K562 (cell line): ENCODE data around the gene FCGR3B. TPM values are rescaled to one million over a fixed set of nuclear protein-coding genes. Genes with fewer than 3 reads are reported as not detected.
"Not testable (repeated sequence)": the region's sequence is repeated elsewhere in the genome, so short reads cannot be mapped to it uniquely, and the experiment has no call there.

Experiments used
- ATAC-seq: fragments of 200-7000 bp; cut with Tn5 transposase; 3 replicates; pipeline ENCODE4 v1.9.1; 2020; ENCODE audit warnings: moderate library complexity
- BruUV-seq: library from RNA; stranded (reverse); fragments of 400-500 nt; replicated peaks from 2 replicates; lab custom pipeline; 2021; lab: Mats Ljungman, UMichigan
- CTCF ChIA-PET: fragments of 300-600 bp; formaldehyde crosslinking; extraction: SDS; loops from one replicate; lab custom pipeline; 2021; ENCODE audit warnings: low intra/inter-chr PET ratio; lab: Yijun Ruan, JAX
- POLR2A ChIA-PET: fragments of 300-600, 350-650 bp; sonication (Branson Sonifier 250); formaldehyde crosslinking; extraction: SDS; loops from one replicate; lab custom pipeline; 2021; ENCODE audit warnings: antibody characterized with exemption, inconsistent platforms; lab: Yijun Ruan, JAX
- DNase-seq, 4 experiments: peaks; one replicate each; pipeline versions ENCODE4 v3.0.0 to v3.0.0-alpha.2; 2011 to 2018; ENCODE audit warnings: low spot score in 3 of 4, mixed read lengths in 3 of 4; ENCODE audit errors: extremely low read depth in 1 of 4
- FAIRE-seq: peaks from 2 replicates; lab custom pipeline; 2011; peaks lifted over from hg19 to GRCh38; lab: Jason Lieb, UNC
- H2AFZ ChIP-seq: 2 replicates; pipeline ENCODE4 v1.6.0; 2011; ENCODE audit warnings: low read depth, low read length, control low read depth, inconsistent platforms
- H3K27ac ChIP-seq: fragments of 200-600 bp; 3 replicates; pipeline ENCODE4 v1.8.0; 2011; ENCODE audit warnings: low read depth, mild to moderate bottlenecking, control low read depth, inconsistent platforms, low read length, moderate library complexity, mixed read lengths; ENCODE audit errors: extremely low read depth
- H3K27me3 ChIP-seq, 2 experiments: fragments of 300-600 bp in 1 of 2; 2 replicates in 1 of 2; 3 replicates in 1 of 2; pipeline versions ENCODE4 v1.6.0 to v1.8.0; 2011; ENCODE audit warnings: inconsistent platforms in 2 of 2, low read length in 2 of 2, mild to moderate bottlenecking in 1 of 2, mixed read lengths in 1 of 2, moderate library complexity in 1 of 2; ENCODE audit not compliant: control insufficient read depth in 2 of 2, insufficient read depth in 2 of 2
- H3K36me3 ChIP-seq: fragments of 300-600 bp; 3 replicates; pipeline ENCODE4 v1.8.0; 2011; ENCODE audit warnings: mild to moderate bottlenecking, low read length, inconsistent platforms; ENCODE audit not compliant: control insufficient read depth, insufficient read depth
- H3K4me1 ChIP-seq, 2 experiments: fragments of 200-600 bp in 1 of 2; replicated peaks in 1 of 2; 2 replicates in 1 of 2; 3 replicates in 1 of 2; pipeline versions ENCODE4 v1.5.1 to v1.8.0; 2011; ENCODE audit warnings: inconsistent platforms in 2 of 2, low read length in 2 of 2, mild to moderate bottlenecking in 1 of 2, mixed read lengths in 1 of 2, moderate library complexity in 1 of 2; ENCODE audit not compliant: control insufficient read depth in 2 of 2, insufficient read depth in 2 of 2
- H3K4me2 ChIP-seq: 2 replicates; pipeline ENCODE4 v1.6.1; 2011; ENCODE audit warnings: low read length, control low read depth, inconsistent platforms, mixed read lengths; ENCODE audit not compliant: insufficient read depth
- H3K4me3 ChIP-seq: fragments of 200-600 bp; sonication (generic), shearing (Covaris generic); 2 replicates; pipeline ENCODE4 v1.5.1; 2016; ENCODE audit warnings: control low read depth, inconsistent platforms
- H3K79me2 ChIP-seq: fragments of 200-600 bp; 3 replicates; pipeline ENCODE4 v1.8.0; 2011; ENCODE audit warnings: low read length, inconsistent platforms; ENCODE audit not compliant: control insufficient read depth, insufficient read depth
- H3K9ac ChIP-seq, 2 experiments: 2 replicates each; pipeline versions ENCODE4 v1.6.0 to v1.6.1; 2011; ENCODE audit warnings: low read depth in 2 of 2, low read length in 2 of 2, control low read depth in 1 of 2, inconsistent platforms in 1 of 2, mild to moderate bottlenecking in 1 of 2, mixed read lengths in 1 of 2; ENCODE audit not compliant: insufficient read depth in 1 of 2
- H3K9me1 ChIP-seq: one replicate; pipeline ENCODE4 v1.6.0; 2011; ENCODE audit warnings: inconsistent platforms, mild to moderate bottlenecking, low read length, moderate library complexity; ENCODE audit not compliant: control insufficient read depth, insufficient read depth
- H3K9me3 ChIP-seq: replicated peaks from 2 replicates; pipeline ENCODE4 v1.5.1; 2011; ENCODE audit warnings: low read depth, low read length, inconsistent platforms; ENCODE audit not compliant: control insufficient read depth, insufficient read depth
- H4K20me1 ChIP-seq: replicated peaks from 2 replicates; pipeline ENCODE4 v1.6.1; 2011; ENCODE audit warnings: low read length, inconsistent platforms, mixed read lengths; ENCODE audit not compliant: control insufficient read depth, insufficient read depth
- WGBS: fragments of 100-300 bp; shearing (Covaris generic); methylation state at CpG from one replicate; pipeline ENCODE4 v1.1.6; 2016; ENCODE audit warnings: low coverage, mixed read lengths; ENCODE audit not compliant: insufficient coverage; ENCODE audit errors: missing lambda C conversion rate; 5-methylcytosine and 5-hydroxymethylcytosine counted together
- in situ Hi-C: fragments of 300-500 bp; cut with MboI; formaldehyde crosslinking; loops from 4 replicates; pipeline ENCODE4 v1.15.0; 2018; ENCODE audit warnings: inconsistent platforms, mixed read lengths
- intact Hi-C: fragments of 100-400 bp; cut with micrococcal nuclease; formaldehyde crosslinking; loops from 2 replicates; pipeline ENCODE4 v1.14.2; 2022
- polyA plus RNA-seq, 8 experiments: library from polyadenylated mRNA; depleted of rRNA in 4 of 8; stranded (reverse) in 5 of 8; unstranded in 3 of 8; fragments of >200 nt; fragmentation: Nextera tagmentation in 2 of 8; fragmentation: Illumina TruSeq in 1 of 8; extraction: Ambion mirVana in 2 of 8; extraction: Trizol in 1 of 8; gene quantifications; 2 replicates each; pipeline versions ENCODE4 v1.2.1 to v1.2.3, GENCODE V29; 2011 to 2014; ENCODE audit warnings: inconsistent platforms in 1 of 8, missing spikeins in 1 of 8
- total RNA-seq, 7 experiments: library from RNA; depleted of rRNA in 6 of 7; stranded (reverse); fragments of >200 nt in 6 of 7; fragmentation: Illumina TruSeq in 2 of 7; extraction: Trizol in 2 of 7; gene quantifications; 2 replicates each; pipeline versions ENCODE4 v1.2.1 to v1.2.3, GENCODE V29; 2011 to 2021; ENCODE audit warnings: low replicate concordance in 1 of 7

The FCGR3B gene
- total and polyA plus RNA-seq, 9 of the 15 experiments (the other 6 are each of a cell fraction or from before 2014, with no cell fraction given), result 0.18 to 1.1 (median 0.40) TPM

GRCh38 chr1:161579856-161580507, 51.0 kb downstream of the FCGR3B start:
- in situ Hi-C loops, H4K20me1 ChIP-seq, DNase-seq, BruUV-seq, H3K36me3 ChIP-seq, H3K27me3 ChIP-seq, POLR2A ChIA-PET, H2AFZ ChIP-seq, H3K27ac ChIP-seq, H3K4me3 ChIP-seq, H3K79me2 ChIP-seq, FAIRE-seq, H3K9me1 ChIP-seq, intact Hi-C loops, H3K4me2 ChIP-seq, H3K4me1 ChIP-seq, H3K9me3 ChIP-seq, H3K9ac ChIP-seq: not testable (repeated sequence)
- ATAC-seq, result peak; percentile 73
- 0% methylated on average over 1 of the region's 8 CpGs for WGBS
- CTCF ChIA-PET, result interaction anchor here (0.6 kb wide), 1 partner anchor 162 kb away, joined by 4 read pairs; no protein-coding TSS in a partner anchor

- H3K27ac ChIP-seq, FAIRE-seq, H3K36me3 ChIP-seq, BruUV-seq, H3K4me2 ChIP-seq, H2AFZ ChIP-seq, H3K9ac ChIP-seq, intact Hi-C loops, in situ Hi-C loops, H3K27me3 ChIP-seq, H3K79me2 ChIP-seq, H3K9me1 ChIP-seq, POLR2A ChIA-PET, ATAC-seq, CTCF ChIA-PET, H4K20me1 ChIP-seq, H3K4me1 ChIP-seq, H3K9me3 ChIP-seq, H3K4me3 ChIP-seq, DNase-seq: not testable (repeated sequence)
Observed at GRCh38 chr1:161576676-161577075, 54.3 kb downstream of the FCGR3B start.

Other genes starting within 250 kb of the FCGR3B start
Only the 7 nearest of the 8 such genes appear.
- gene FCGR2A, start 125.7 kb downstream of the FCGR3B start, total RNA-seq (2014; rRNA removed), result 101 and 112 TPM in 2 replicates
- 113 and 127 TPM in 2 replicates for gene FCGR2A, start 125.7 kb downstream of the FCGR3B start, total RNA-seq (2014; rRNA removed; fragmentation: Illumina TruSeq; extraction: Trizol)
- gene FCGR2A, start 125.7 kb downstream of the FCGR3B start, total RNA-seq (2015; rRNA removed; fragmentation: Illumina TruSeq; extraction: Trizol), result 117 and 130 TPM in 2 replicates
- 84.4 and 97.8 TPM in 2 replicates for gene FCGR2A, start 125.7 kb downstream of the FCGR3B start, total RNA-seq (2021)
- 373 and 504 TPM in 2 replicates for gene FCGR2A, start 125.7 kb downstream of the FCGR3B start, polyA plus RNA-seq (2011; rRNA removed)
- gene FCGR2A, start 125.7 kb downstream of the FCGR3B start, polyA plus RNA-seq (2014; fragmentation: Illumina TruSeq; extraction: Trizol), result 147 and 151 TPM in 2 replicates
- 100 to 1,000 TPM in 1 of 2 experiments, 10 to 100 TPM in 1; 80.0 to 112 TPM for gene FCGR2A, start 125.7 kb downstream of the FCGR3B start, polyA plus RNA-seq (2014; fragmentation: Nextera tagmentation; extraction: Ambion mirVana)
- 124 and 132 TPM in 2 replicates for gene FCGR2A, start 125.7 kb downstream of the FCGR3B start, polyA plus RNA-seq (2014; rRNA removed)
- 3.0 and 3.3 TPM in 2 replicates for gene HSPA6, start 106.6 kb downstream of the FCGR3B start, total RNA-seq (2014; rRNA removed)
- gene HSPA6, start 106.6 kb downstream of the FCGR3B start, total RNA-seq (2014; rRNA removed; fragmentation: Illumina TruSeq; extraction: Trizol), result 1.1 and 1.6 TPM in 2 replicates
- gene HSPA6, start 106.6 kb downstream of the FCGR3B start, total RNA-seq (2015; rRNA removed; fragmentation: Illumina TruSeq; extraction: Trizol), result 2.3 and 2.4 TPM in 2 replicates
- gene HSPA6, start 106.6 kb downstream of the FCGR3B start, total RNA-seq (2021), result 3.0 and 3.9 TPM in 2 replicates
- 10.0 and 14.3 TPM in 2 replicates for gene HSPA6, start 106.6 kb downstream of the FCGR3B start, polyA plus RNA-seq (2011; rRNA removed)
- gene HSPA6, start 106.6 kb downstream of the FCGR3B start, polyA plus RNA-seq (2014; fragmentation: Illumina TruSeq; extraction: Trizol), result 2.3 and 2.7 TPM in 2 replicates
- under 1 TPM; 0.15 to 0.21 TPM for gene HSPA6, start 106.6 kb downstream of the FCGR3B start, polyA plus RNA-seq (2014; fragmentation: Nextera tagmentation; extraction: Ambion mirVana)
- 4.6 and 4.7 TPM in 2 replicates for gene HSPA6, start 106.6 kb downstream of the FCGR3B start, polyA plus RNA-seq (2014; rRNA removed)
- gene FCGR3A, start 81.4 kb downstream of the FCGR3B start, total RNA-seq (2014; rRNA removed), result 0.12 TPM in 1 of 2 replicates, not detected in the other
- not detected in 2 replicates for gene FCGR3A, start 81.4 kb downstream of the FCGR3B start, total RNA-seq (2014; rRNA removed; fragmentation: Illumina TruSeq; extraction: Trizol)
- gene FCGR3A, start 81.4 kb downstream of the FCGR3B start, total RNA-seq (2015; rRNA removed; fragmentation: Illumina TruSeq; extraction: Trizol), result 0.11 TPM in 2 replicates
- gene FCGR3A, start 81.4 kb downstream of the FCGR3B start, total RNA-seq (2021), result 0.29 and 0.56 TPM in 2 replicates
- 0.24 and 0.32 TPM in 2 replicates for gene FCGR3A, start 81.4 kb downstream of the FCGR3B start, polyA plus RNA-seq (2011; rRNA removed)
- 0.11 TPM in 1 of 2 replicates, not detected in the other for gene FCGR3A, start 81.4 kb downstream of the FCGR3B start, polyA plus RNA-seq (2014; fragmentation: Illumina TruSeq; extraction: Trizol)
- under 1 TPM; 0.04 to 0.15 TPM for gene FCGR3A, start 81.4 kb downstream of the FCGR3B start, polyA plus RNA-seq (2014; fragmentation: Nextera tagmentation; extraction: Ambion mirVana)
- 0.04 and 0.13 TPM in 2 replicates for gene FCGR3A, start 81.4 kb downstream of the FCGR3B start, polyA plus RNA-seq (2014; rRNA removed)
- gene FCGR2B, start 32.0 kb upstream of the FCGR3B start, total RNA-seq (2014; rRNA removed), result 1.6 and 3.1 TPM in 2 replicates
- gene FCGR2B, start 32.0 kb upstream of the FCGR3B start, total RNA-seq (2014; rRNA removed; fragmentation: Illumina TruSeq; extraction: Trizol), result 3.1 and 3.3 TPM in 2 replicates
- gene FCGR2B, start 32.0 kb upstream of the FCGR3B start, total RNA-seq (2015; rRNA removed; fragmentation: Illumina TruSeq; extraction: Trizol), result 1.7 and 2.0 TPM in 2 replicates
- gene FCGR2B, start 32.0 kb upstream of the FCGR3B start, total RNA-seq (2021), result 2.4 and 3.1 TPM in 2 replicates
- 4.0 and 14.5 TPM in 2 replicates for gene FCGR2B, start 32.0 kb upstream of the FCGR3B start, polyA plus RNA-seq (2011; rRNA removed)
- gene FCGR2B, start 32.0 kb upstream of the FCGR3B start, polyA plus RNA-seq (2014; fragmentation: Illumina TruSeq; extraction: Trizol), result 3.9 and 4.1 TPM in 2 replicates
- 1 to 10 TPM; 6.4 to 8.9 TPM for gene FCGR2B, start 32.0 kb upstream of the FCGR3B start, polyA plus RNA-seq (2014; fragmentation: Nextera tagmentation; extraction: Ambion mirVana)
- gene FCGR2B, start 32.0 kb upstream of the FCGR3B start, polyA plus RNA-seq (2014; rRNA removed), result 3.3 and 4.1 TPM in 2 replicates
- 0.09 and 1.0 TPM in 2 replicates for gene FCRLA, start 76.1 kb upstream of the FCGR3B start, total RNA-seq (2014; rRNA removed)
- gene FCRLA, start 76.1 kb upstream of the FCGR3B start, total RNA-seq (2014; rRNA removed; fragmentation: Illumina TruSeq; extraction: Trizol), result 0.29 and 0.41 TPM in 2 replicates
- 0.36 and 0.45 TPM in 2 replicates for gene FCRLA, start 76.1 kb upstream of the FCGR3B start, total RNA-seq (2015; rRNA removed; fragmentation: Illumina TruSeq; extraction: Trizol)
- 0.35 and 0.40 TPM in 2 replicates for gene FCRLA, start 76.1 kb upstream of the FCGR3B start, total RNA-seq (2021)
- gene FCRLA, start 76.1 kb upstream of the FCGR3B start, polyA plus RNA-seq (2011; rRNA removed), result 0.45 and 0.53 TPM in 2 replicates
- 0.55 and 0.68 TPM in 2 replicates for gene FCRLA, start 76.1 kb upstream of the FCGR3B start, polyA plus RNA-seq (2014; fragmentation: Illumina TruSeq; extraction: Trizol)
- gene FCRLA, start 76.1 kb upstream of the FCGR3B start, polyA plus RNA-seq (2014; fragmentation: Nextera tagmentation; extraction: Ambion mirVana), result under 1 TPM; 0.44 to 0.84 TPM
- 0.49 and 0.93 TPM in 2 replicates for gene FCRLA, start 76.1 kb upstream of the FCGR3B start, polyA plus RNA-seq (2014; rRNA removed)
- 2.8 and 5.1 TPM in 2 replicates for gene FCRLB, start 90.4 kb upstream of the FCGR3B start, total RNA-seq (2014; rRNA removed)
- 1.2 and 1.4 TPM in 2 replicates for gene FCRLB, start 90.4 kb upstream of the FCGR3B start, total RNA-seq (2014; rRNA removed; fragmentation: Illumina TruSeq; extraction: Trizol)
- gene FCRLB, start 90.4 kb upstream of the FCGR3B start, total RNA-seq (2015; rRNA removed; fragmentation: Illumina TruSeq; extraction: Trizol), result 2.3 and 2.5 TPM in 2 replicates
- 2.4 and 3.1 TPM in 2 replicates for gene FCRLB, start 90.4 kb upstream of the FCGR3B start, total RNA-seq (2021)
- gene FCRLB, start 90.4 kb upstream of the FCGR3B start, polyA plus RNA-seq (2011; rRNA removed), result 1.2 and 1.3 TPM in 2 replicates
- gene FCRLB, start 90.4 kb upstream of the FCGR3B start, polyA plus RNA-seq (2014; fragmentation: Illumina TruSeq; extraction: Trizol), result 1.1 and 1.6 TPM in 2 replicates
- under 1 TPM; 0.20 to 0.25 TPM for gene FCRLB, start 90.4 kb upstream of the FCGR3B start, polyA plus RNA-seq (2014; fragmentation: Nextera tagmentation; extraction: Ambion mirVana)
- gene FCRLB, start 90.4 kb upstream of the FCGR3B start, polyA plus RNA-seq (2014; rRNA removed), result 2.1 and 4.6 TPM in 2 replicates
- gene DUSP12, start 118.6 kb upstream of the FCGR3B start, total RNA-seq (2014; rRNA removed), result 55.4 and 62.7 TPM in 2 replicates
- gene DUSP12, start 118.6 kb upstream of the FCGR3B start, total RNA-seq (2014; rRNA removed; fragmentation: Illumina TruSeq; extraction: Trizol), result 42.3 and 44.3 TPM in 2 replicates
- 42.4 and 48.0 TPM in 2 replicates for gene DUSP12, start 118.6 kb upstream of the FCGR3B start, total RNA-seq (2015; rRNA removed; fragmentation: Illumina TruSeq; extraction: Trizol)
- gene DUSP12, start 118.6 kb upstream of the FCGR3B start, total RNA-seq (2021), result 41.0 and 43.6 TPM in 2 replicates
- 75.2 and 80.4 TPM in 2 replicates for gene DUSP12, start 118.6 kb upstream of the FCGR3B start, polyA plus RNA-seq (2011; rRNA removed)
- gene DUSP12, start 118.6 kb upstream of the FCGR3B start, polyA plus RNA-seq (2014; fragmentation: Illumina TruSeq; extraction: Trizol), result 38.5 and 54.6 TPM in 2 replicates
- 10 to 100 TPM; 10.4 to 15.0 TPM for gene DUSP12, start 118.6 kb upstream of the FCGR3B start, polyA plus RNA-seq (2014; fragmentation: Nextera tagmentation; extraction: Ambion mirVana)
- 80.8 and 81.4 TPM in 2 replicates for gene DUSP12, start 118.6 kb upstream of the FCGR3B start, polyA plus RNA-seq (2014; rRNA removed)